Heart left ventricle (tissue), 13 donors: ENCODE results near the gene ADGB.

Experiments
- POLR2A ChIP-seq, 2 donors: fragments of 450-650 bp; IDR thresholded peaks; one replicate each; pipeline ENCODE4 v1.6.1; 2017; ENCODE audit warnings: antibody characterized with exemption in 2 of 2, mild to moderate bottlenecking in 2 of 2, moderate library complexity in 2 of 2
- TF ChIP-seq, protein P1 (sequence below), 12 donors: fragments of 200-600 bp; sonication (generic) in 4 of 12; IDR thresholded peaks; one replicate each; pipeline versions ENCODE4 v1.5.0 to v1.8.0; 2018 to 2022; ENCODE audit warnings: antibody characterized with exemption in 12 of 12, mild to moderate bottlenecking in 5 of 12
- donor health status: ischemic (EF 13 %, LVEDD 7.1; RV severe dilation, severe dysfunction).
- donor health status: DM: no; HTN: yes; CAD: no.
- donor health status: DM: no; HTN: no; CAD: no.
- donor health status: ischemic (EF 25% LVEDD 6.9; RV normal size, moderate dysfunction).
- donor health status: ischemic (EF 25% LVEDD 5.7; RV mildly dilated, moderate dysfunction).
- donor health status: ischemic (EF 35%, LVEDD 5.7; RV mildly dilated, moderate dysfunction).
- donor health status: nonischemic (EF 11% LVEDD 7.7; RV severe dilation, severe dysfunction).
- donor health status: DM: yes; HTN: yes; CAD: no.
- donor health status: PGD.
- donor health status: ischemic (EF 29% LVEDD 5.4; RV normal size, mild dysfunction).
- donor health status: nonischemic (EF 23%, LVEDD 6.1; RV moderate dilation, normal function).

DNA sequence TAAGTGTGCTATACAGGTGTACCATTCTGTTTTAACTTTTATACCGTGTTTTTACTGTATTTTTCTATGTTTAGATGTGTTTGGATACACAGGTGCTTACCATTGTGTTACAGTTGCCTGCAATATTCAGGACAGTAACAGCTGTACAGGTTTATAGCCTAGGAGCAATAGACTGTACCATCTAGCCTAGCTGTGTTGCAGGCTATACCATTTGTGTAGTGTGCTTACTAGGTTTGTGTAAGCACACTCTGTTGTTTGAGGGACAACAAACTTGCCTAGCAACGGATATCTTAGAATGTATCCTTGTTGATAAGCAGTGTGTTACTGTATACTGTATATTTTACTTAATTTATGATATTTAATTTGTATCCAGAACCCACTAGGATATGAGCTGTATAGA, 35.2 kb downstream of the ADGB start:
- TF ChIP-seq, protein P1, sequence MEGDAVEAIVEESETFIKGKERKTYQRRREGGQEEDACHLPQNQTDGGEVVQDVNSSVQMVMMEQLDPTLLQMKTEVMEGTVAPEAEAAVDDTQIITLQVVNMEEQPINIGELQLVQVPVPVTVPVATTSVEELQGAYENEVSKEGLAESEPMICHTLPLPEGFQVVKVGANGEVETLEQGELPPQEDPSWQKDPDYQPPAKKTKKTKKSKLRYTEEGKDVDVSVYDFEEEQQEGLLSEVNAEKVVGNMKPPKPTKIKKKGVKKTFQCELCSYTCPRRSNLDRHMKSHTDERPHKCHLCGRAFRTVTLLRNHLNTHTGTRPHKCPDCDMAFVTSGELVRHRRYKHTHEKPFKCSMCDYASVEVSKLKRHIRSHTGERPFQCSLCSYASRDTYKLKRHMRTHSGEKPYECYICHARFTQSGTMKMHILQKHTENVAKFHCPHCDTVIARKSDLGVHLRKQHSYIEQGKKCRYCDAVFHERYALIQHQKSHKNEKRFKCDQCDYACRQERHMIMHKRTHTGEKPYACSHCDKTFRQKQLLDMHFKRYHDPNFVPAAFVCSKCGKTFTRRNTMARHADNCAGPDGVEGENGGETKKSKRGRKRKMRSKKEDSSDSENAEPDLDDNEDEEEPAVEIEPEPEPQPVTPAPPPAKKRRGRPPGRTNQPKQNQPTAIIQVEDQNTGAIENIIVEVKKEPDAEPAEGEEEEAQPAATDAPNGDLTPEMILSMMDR (IDR thresholded peaks at IDR 0.05) = no peak
- no peak for TF ChIP-seq POLR2A (IDR thresholded peaks at IDR 0.05)
